ENCODE measurements around the gene SGF29. TPM values are rescaled to one million over a fixed set of nuclear protein-coding genes. Genes with fewer than 3 reads are reported as not detected.

The SGF29 gene
- total and polyA plus RNA-seq, 9 donors: 28.5 to 59.8 (median 42.5) TPM

DNA sequence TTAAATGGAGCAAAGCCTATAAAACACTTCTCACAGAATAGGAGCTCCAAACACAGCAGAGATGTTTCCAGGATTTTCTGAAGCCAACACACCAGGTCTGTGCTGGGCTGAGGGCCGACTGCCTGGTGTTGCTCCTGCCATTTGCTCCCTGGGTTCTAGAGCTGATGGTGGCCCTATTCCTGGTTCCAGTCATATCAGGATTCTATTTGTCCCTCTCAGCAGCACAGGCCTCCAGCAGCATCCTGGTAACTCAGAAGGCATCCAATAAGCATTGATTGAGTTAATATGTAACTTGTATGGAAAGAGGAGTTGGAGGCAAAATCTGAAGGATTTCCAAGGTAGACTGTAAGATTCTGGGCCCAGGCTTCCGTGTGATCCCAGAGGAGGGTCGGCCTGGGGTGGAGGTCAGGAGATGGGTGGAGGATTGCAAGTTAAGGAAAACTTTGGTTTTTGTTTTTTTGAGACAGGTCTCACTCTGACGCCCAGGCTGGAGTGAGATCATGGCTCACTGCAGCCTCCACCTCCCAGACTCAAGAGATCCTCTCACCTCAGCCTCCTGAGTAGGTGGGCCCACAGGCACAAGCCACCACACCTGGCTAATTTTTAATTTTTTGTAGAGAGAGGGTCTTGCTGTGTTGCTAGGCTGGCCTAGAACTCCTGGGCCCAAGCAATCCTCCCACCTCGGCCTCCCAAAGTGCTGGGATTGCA is 20.6 kb upstream of the SGF29 start:
- 78 to 81% (median 80%) methylated on average over 5 of the region's 5 CpGs for WGBS, 3 donors
- intact Hi-C loops (cut with DNase I): no loop called here

DNA sequence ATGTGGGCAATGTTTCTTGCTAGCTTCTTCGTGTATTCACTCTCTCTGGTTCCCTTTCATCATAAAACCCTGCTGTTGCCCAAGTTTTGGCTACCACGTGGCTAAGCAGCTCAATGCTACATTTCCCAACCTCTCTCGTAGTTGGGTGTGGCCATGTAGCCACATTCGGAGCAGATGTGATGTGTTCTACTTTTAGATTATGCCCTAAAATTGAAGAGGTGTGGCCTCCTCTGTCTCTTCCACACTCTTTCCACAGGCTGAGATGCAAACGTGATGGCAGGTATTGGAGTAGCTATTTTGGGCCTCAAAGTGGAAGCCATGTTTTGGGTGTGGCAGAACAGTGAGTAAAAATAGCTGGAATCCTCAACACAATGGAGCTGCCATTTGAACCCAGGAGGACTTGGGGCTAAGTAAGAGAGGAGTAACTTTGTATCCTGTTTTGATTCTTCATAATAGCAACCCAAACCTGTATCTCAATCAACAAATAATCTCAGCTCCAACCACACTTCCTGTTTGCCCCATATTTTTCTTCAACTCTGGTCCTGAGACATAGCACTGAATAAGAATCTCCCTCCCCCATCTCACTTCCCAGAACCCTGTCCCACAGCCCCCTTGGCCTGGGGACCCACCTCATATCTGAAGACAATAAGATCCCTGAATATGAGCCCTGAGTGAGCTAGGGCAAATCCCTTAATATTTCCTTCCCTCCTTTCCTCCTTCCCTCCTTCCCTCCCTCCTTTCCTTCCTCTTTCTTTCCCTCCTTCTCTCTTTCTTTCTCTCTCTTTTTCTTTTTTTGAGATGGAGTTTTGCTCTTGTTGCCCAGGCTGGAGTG is 19.0 kb upstream of the SGF29 start:
- TF ChIP-seq EP300 (IDR thresholded peaks at IDR 0.05) (peak; percentile 49), POLR2A (IDR thresholded peaks at IDR 0.05) (no peak)
- TF ChIP-seq, protein P1, sequence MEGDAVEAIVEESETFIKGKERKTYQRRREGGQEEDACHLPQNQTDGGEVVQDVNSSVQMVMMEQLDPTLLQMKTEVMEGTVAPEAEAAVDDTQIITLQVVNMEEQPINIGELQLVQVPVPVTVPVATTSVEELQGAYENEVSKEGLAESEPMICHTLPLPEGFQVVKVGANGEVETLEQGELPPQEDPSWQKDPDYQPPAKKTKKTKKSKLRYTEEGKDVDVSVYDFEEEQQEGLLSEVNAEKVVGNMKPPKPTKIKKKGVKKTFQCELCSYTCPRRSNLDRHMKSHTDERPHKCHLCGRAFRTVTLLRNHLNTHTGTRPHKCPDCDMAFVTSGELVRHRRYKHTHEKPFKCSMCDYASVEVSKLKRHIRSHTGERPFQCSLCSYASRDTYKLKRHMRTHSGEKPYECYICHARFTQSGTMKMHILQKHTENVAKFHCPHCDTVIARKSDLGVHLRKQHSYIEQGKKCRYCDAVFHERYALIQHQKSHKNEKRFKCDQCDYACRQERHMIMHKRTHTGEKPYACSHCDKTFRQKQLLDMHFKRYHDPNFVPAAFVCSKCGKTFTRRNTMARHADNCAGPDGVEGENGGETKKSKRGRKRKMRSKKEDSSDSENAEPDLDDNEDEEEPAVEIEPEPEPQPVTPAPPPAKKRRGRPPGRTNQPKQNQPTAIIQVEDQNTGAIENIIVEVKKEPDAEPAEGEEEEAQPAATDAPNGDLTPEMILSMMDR (IDR thresholded peaks at IDR 0.05): no peak
- intact Hi-C loops (cut with DNase I): loop anchor here in 1 of 4 donors (5.0 kb wide), 1 partner anchor 42 kb away; the partner anchor contains the start of genes APOBR and CLN3
- peak in 1 of 5 donors; percentile 50 for DNase-seq
- 74 to 76% (median 75%) methylated on average over 5 of the region's 5 CpGs for whole genome bisulfite sequencing, 3 donors
- peaks cover 0 to 2% of the 10 kb centered on the region in 2 donors for H3K9me3 ChIP-seq
- no peak overlapping the region for H3K4me3 ChIP-seq
- no peak overlapping the region for H3K27ac ChIP-seq
- peaks cover 20% of the 10 kb centered on the region for H3K4me1 ChIP-seq (ENCODE audit: insufficient read depth)
- no peaks in the 10 kb centered on the region for H3K27me3 ChIP-seq
- H3K36me3 ChIP-seq: no peaks in the 10 kb centered on the region

More for the DNA sequence above, 20.6 kb upstream of the SGF29 start:
- no peaks in the 10 kb centered on the region for H3K27me3 ChIP-seq
- no peak overlapping the region for H3K4me3 ChIP-seq
- no peaks in the 10 kb centered on the region for H3K36me3 ChIP-seq
- TF ChIP-seq POLR2A (IDR thresholded peaks at IDR 0.05): no peak
- no peak for TF ChIP-seq EP300 (IDR thresholded peaks at IDR 0.05)
- TF ChIP-seq, protein P1 (IDR thresholded peaks at IDR 0.05): no peak
- H3K27ac ChIP-seq: no peak overlapping the region
- peaks cover 22% of the 10 kb centered on the region for H3K4me1 ChIP-seq (ENCODE audit: insufficient read depth)
- peaks cover 0 to 2% of the 10 kb centered on the region in 2 donors for H3K9me3 ChIP-seq
- DNase-seq: no peak

DNA sequence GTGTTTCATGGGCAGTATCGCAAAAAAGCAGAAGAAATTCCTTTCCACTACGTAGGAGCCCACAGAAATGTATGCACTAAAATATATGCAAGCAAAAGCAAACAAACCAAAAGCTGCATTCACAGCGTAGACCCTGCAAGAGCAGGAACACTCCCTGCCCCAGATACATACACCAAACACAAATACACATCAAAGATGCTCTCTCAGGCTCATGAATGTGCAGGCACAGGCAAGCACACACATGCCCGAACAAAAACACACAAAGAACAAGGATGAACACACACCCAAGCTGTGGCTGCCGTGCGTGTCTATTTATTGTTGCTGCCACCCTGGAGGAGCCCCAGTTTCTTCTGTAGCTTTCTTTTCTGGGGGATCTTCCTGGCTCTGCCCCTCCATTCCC is 16.6 kb upstream of the SGF29 start:
- 34 to 73% (median 47%) methylated on average over 6 of the region's 6 CpGs for WGBS, 3 donors
- TF ChIP-seq POLR2A (IDR thresholded peaks at IDR 0.05) (no peak), EP300 (IDR thresholded peaks at IDR 0.05) (no peak)
- TF ChIP-seq, protein P1 (IDR thresholded peaks at IDR 0.05): no peak
- Histone ChIP-seq H3K36me3 (no peaks in the 10 kb centered on the region), H3K27ac (peak overlapping the region in 1 of 2 donors; percentile 91), H3K9me3 (peaks cover 0 to 2% of the 10 kb centered on the region in 2 donors), H3K27me3 (no peaks in the 10 kb centered on the region), H3K4me3 (peak overlapping the region; percentile 42), H3K4me1 (ENCODE audit: insufficient read depth) (peaks cover 20% of the 10 kb centered on the region)
- intact Hi-C loops (cut with DNase I): loop anchor here in 1 of 4 donors (5.0 kb wide), 1 partner anchor 45 kb away; the partner anchor contains the start of genes APOBR and CLN3
- no peak for DNase-seq

DNA sequence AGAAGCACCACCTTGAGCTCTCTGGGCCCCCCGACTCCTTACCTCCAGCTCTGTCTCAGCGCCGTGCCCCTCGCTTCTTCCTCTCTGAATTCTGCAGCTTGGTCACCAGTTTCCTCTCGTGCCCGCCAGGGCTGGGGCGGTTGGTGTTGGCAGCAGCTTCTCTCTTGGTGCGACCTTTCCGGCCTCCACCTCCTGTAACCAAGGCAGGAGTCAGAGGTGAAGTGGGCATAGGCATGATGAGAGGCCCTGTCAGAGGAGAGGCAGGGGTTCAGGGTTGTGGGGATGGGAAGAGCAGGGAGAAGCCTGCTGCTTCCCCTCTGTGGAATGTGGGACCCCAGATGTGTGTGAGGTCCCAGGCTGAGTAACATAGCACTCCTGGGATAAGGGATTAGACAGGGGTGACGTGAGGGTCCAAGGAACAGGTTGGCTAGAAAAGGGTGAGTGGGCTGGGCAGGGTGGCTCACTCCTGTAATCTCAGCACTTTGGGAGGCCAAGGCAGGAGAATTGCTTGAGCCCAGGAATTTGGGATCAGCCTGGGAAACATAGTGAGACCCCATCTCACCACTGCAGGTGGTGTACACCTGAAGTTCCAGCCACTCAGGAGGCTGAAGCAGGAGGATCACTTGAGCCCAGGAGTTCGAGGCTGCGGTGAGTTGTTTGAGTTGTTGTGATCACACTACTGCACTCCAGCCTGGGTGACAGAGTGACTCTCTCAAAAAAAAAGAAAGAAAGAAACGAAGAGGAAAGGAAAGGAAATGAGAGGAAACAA is 15.6 kb upstream of the SGF29 start:
- peaks cover 0 to 2% of the 10 kb centered on the region in 2 donors for H3K9me3 ChIP-seq

More for the DNA sequence above, 15.6 kb upstream of the SGF29 start:
- peak overlapping the region; percentile 91 to 96 for H3K27ac ChIP-seq
- intact Hi-C loops (cut with DNase I): loop anchor here in 1 of 4 donors (5.0 kb wide), 1 partner anchor 46 kb away; the partner anchor contains the start of genes APOBR and CLN3
- TF ChIP-seq EP300 (IDR thresholded peaks at IDR 0.05) (no peak), POLR2A (IDR thresholded peaks at IDR 0.05) (no peak)
- TF ChIP-seq, protein P1 (IDR thresholded peaks at IDR 0.05): no peak
- H3K36me3 ChIP-seq: no peaks in the 10 kb centered on the region
- no peaks in the 10 kb centered on the region for H3K27me3 ChIP-seq
- H3K4me1 ChIP-seq (ENCODE audit: insufficient read depth): peaks cover 18% of the 10 kb centered on the region
- peak; percentile 27 to 54 (median 40) for DNase-seq
- peak overlapping the region; percentile 42 for H3K4me3 ChIP-seq
- WGBS, 3 donors: 65 to 72% (median 72%) methylated on average over 13 of the region's 13 CpGs

Data from ovary (tissue), 9 donors.